ELF-1 (cell line): Measurements from ENCODE around the gene GBX1.
A peak's percentile ranks its signal among the peaks of the same experiment; 100 is the strongest.

Experiments
- DNase-seq: peaks from one replicate; pipeline ENCODE4 v3.0.0-alpha.2; 2016; ENCODE audit warnings: low read depth, low spot score

The GBX1 gene

DNA sequence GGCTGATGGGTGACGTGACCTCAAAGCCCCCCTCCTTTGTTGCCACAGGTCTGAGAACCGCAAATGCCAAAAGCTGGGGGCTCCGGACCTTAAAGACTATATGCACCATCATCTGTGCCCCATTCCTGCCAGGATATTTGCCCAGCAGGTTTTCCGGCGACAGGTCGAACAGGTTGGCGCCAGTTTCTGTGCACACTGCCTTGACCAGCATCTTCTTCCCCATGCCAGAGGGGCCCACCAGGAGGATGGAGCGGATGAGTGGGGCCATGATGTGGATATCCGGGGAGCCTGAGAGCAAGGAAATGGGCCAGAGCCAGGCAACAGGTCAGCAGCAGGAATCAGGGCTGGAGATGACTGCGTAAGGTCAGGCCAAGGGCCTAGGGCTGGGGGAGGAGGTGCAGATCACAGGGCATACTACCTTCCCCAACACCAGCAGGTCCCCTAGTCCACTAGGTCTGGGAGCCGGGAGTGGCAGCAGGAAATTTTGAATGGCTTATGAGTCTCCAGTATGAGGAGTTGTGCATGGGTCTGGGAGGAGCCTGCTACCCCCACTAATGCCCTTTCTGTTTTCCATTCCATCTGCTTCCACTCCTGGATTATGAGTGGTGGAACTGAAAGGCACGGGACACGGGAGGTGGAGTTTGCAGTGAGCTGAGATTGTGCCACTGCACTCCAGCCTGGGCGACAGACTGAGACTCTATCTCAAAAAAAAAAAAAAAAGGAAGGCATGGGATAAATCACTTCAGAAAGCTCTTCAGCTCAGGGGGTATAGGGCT, 25.9 kb upstream of the GBX1 start:
- no peak for DNase-seq

DNA sequence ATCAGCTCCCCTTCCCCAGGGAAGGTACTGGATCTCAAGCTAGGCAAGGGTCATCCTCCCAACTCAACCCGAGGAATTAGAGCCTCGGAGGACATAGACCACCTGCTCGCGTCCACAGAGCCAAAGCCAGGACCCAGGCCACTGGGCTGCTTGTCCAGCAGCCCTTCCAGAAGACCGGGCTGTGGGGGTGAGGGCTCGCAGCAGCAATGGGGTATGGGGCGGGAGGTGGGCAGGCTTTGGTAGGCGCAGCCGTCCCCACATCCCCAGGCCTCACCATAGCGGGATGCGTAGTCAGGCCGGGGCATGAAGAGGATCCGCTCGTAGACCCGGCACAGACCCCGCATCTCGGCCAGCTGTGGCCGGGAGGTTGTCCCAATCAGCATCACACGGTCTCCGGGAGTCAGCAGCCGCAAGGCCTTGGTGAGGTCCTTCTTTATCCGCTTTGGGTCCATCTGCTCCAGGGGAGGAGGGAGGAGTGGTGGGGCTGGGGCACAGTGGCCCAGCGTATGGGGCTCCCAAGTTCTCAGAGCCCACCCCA, 24.6 kb upstream of the GBX1 start:
- DNase-seq, result no peak

DNA sequence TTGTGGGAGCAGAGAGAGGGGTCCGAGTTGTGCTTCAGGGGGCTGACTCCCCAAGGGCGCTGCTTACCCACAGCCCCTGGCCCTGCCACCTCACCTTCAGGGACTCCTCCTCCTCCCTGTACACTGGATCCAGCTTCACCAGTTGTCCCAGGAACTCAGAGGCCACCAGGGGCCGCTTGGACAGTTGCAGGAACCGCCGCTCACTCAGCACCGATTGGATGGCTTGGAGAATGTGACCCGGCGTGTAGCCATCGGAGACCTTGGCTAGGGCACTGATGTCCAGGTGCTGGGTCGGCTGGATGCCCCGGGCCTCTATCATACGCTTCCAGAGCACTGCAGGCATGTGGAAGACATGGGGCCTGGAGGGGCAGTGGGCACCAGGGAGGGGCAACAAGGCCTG, 24.1 kb upstream of the GBX1 start:
- no peak for DNase-seq

DNA sequence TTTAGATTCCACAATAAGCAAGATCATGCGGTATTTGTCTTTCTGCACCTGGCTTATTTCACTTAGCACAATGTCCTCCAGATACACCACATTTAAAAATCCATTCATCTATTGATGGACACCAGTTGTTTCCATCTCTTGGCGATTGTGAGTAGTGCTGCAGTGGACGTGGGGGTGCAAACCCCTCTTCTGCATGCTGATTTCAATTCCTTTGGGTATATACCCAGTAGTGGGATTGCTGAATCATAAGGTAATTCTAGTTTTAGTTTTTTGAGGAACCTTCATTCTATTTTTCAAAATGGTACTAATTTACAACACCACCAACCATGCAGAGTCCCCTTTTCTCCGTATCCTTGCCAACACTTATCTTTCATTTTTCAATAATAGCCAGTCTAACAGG, 21.5 kb upstream of the GBX1 start:
- DNase-seq, result no peak

DNA sequence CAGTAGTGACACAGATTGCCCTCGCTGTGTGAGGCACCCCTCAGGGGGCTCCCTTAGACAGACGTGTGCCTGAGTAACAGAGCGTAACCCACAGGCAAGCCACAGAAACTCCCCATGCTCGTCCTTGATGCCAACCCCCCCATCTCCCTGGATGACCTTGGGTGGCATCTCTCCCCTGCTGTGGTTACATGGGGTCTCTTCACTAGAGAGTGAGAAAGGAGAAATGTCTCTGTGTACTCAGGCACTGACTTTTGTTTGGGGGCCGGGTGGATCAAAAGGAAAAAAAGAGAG, 20.7 kb upstream of the GBX1 start:
- no peak for DNase-seq

DNA sequence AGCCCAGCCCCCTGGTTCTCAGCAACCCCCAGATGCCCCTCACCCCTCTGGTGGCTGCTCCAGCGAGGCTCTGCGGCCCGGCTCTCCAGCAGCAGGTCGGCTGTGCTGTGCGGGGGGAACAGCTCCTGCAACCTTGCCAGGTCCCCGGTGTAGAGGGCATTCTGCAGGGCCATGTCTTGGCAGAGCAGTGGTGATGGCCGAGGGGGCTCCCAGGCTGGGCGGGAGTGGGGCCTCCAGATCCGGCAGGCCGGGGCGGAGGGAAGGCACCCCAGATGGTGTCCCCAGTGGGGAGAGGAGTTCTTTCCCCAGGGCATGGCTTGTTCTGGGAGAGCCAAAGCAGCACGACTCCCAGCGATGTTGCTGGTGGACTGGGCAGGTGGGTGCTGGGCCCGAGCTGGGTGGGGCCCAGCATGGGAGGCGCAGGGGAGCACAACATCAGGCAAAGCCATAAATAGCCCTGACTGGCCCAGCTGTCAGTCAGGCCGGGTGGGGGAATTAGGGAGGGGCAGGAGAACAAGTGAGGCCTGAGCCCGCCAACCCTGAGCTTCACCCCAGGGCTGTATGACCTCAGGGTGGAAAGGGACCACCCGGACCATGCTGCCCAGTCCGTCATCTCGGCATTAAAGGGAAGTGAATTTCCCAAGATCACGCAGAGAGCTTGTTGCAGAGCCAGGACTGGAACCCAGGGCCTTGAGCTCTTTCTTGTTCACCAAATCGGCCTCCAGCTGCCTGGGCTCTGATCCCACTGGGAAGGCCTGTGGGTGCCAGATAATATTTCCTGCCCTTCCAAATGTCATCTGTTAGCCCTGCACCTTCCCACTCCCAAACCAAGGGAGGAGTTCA, 20.1 kb upstream of the GBX1 start:
- DNase-seq, result no peak

DNA sequence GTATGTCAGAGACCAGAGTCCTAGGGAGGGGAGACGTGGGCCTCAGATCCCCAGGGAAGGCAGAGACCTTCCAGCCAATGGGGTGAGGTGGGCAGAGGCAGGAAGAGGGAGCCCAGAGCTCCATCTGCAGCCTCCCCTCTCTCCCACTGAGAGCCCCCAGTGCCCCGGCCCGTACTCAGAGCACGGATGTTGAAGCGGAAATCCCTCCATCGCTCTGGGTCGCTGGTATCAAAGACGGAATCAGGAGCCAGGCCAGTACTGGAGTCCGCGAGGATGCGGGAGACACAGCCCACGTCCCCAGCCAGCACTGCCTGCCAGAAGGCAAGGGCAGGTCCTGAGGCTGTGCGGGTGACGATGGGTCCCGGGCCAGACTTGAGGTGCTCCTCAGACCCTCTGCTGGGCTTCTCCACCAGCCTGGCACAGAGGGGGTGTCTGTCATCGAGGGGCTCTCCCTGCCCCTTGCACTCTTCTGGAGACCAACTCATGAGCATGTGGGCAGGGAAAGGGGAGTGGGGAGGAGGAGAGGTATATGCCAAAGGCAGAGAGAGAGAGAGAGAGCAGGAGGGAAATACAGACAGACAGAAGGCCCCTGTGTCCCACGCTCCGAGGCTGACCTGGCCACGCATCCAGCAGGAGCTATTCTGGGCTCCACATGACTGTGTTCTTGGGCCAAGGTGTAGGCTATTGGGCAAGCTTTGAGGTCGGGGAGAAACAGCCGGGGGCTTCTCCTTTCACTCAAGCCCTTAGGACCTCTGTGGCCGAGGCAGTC, 19.3 kb upstream of the GBX1 start, which contains the start of gene ASB10:
TSS of gene ASB10 (minus strand) at position 611 of the 769 bp plus-strand sequence. CDS start at position 491, 120 bp downstream.
- DNase-seq, result no peak

DNA sequence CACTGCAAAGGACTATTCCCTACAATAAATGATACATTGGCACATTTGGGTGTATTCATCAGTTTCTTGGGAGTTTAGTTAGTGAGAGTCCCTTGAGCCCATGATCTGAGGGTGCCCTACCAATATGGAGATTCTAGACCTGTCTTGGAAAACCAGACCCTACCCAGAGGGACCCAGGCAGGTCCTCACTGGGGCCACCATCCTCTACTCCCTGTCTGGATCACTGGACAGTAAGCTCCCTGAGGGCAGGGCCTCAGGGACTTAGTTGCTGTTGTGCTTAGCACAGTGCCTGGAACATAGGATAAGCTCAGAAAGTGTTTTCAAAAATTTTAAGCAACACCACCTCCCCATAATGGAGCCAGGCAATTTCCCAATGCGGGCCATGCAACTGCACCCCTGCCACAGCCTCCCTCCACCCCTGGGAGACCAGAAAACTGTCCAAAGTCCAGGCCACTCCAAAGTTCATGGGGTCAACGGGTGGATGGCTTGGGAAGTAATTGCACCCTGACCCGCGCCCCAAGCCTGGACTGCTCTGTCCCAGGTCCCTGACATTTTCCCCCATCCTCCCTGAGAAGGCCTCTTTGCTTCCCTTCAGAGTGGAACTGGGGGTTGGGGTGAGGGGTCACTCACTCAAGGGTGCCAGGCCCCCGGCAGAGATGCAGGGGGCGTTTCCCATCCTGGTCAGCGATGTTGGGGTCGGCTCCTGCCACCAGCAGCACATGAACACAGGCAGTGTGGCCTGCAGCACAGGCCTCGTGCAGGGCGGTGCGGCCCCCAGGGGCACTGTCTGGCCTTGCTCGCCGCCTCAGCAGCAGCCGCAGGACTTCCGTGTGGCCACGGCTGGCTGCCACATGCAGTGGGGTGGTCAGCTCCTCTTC, 18.5 kb upstream of the GBX1 start:
- no peak for DNase-seq

DNA sequence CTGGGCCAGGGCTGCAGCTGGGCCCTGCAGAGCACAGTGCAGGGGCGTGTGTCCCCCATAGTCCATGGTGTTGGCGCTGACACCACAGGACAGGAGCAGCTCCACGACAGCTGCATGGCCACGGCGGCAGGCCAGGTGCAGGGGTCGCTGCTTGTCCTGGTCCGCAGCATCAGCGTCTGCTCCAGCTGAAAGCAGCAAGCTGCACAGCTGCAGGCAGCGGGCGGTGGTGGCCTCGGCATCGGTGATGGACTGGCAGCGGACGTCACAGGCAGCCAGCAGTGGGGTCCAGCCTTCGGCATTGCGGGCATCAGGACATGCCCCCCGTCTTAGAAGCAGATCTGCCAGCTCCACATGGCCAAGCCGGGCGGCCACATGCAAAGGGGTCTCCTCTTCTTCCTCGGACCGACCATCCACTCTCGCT, 13.5 kb upstream of the GBX1 start:
- no peak for DNase-seq

DNA sequence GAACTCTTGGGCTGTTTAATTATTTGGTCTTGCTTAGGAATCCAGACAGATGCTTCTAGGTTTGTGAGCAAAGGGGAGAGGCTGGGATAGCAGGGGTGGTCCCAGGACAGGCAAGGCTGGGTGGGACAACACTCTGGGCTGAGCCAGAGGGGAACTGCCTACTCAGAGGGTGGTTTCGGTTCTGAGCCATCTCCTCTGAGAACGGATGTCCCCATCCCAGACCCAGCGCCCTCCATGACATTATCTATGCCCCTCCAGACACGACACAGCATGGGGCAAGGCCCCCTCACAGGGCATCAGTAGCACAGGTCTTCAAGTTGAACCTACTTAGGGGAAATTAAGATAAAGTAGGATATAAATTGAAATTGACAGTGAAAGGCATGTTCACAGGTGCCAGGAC, 12.5 kb upstream of the GBX1 start:
- DNase-seq, result no peak

DNA sequence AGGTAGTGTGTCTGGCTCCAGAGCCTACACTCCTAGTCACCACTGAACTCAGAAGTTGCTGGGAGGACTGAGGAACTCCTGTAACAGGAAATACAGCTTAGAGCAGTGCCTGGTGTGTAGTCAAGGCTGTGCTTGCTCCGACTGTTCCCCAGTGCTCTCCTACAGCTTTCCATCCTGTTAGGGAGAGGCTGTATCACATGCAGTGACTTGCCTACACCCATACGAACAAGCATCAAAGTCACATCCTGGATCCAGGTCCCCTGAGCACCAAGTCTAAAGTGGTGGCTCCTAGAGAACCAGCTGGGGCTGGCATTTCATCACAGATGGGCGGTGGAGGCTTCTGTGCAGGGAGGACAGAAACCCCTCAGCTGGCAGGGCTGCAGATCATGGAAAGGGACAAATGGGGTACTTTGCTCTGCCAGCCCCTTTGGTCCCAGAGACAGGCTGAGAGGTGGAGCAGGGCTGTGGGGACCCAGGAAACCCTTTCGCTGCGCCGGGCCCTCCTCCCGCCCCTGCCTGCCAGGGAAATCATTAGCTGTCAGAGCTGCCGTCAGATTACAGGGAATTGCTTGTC, 11.9 kb upstream of the GBX1 start:
- DNase-seq, result no peak

DNA sequence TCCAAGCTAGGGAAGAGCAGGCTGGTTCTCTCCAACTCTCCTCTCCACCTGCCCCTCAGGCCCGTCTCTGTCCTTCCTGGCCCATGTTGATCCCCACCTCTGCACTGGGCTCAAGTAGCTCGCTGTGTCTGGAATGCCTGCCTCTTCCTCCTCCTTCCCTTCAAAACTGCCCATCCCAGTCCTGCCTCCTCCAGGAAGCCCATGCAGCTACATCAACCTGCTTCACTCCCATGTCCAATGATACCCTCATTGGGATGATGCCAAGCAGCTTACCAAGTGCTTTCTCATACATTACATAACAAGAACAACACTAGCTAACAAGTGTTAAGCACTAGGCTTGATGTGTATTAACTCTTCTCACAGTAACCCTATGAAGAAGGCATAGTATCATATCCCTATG, 11.3 kb upstream of the GBX1 start:
- DNase-seq, result no peak

DNA sequence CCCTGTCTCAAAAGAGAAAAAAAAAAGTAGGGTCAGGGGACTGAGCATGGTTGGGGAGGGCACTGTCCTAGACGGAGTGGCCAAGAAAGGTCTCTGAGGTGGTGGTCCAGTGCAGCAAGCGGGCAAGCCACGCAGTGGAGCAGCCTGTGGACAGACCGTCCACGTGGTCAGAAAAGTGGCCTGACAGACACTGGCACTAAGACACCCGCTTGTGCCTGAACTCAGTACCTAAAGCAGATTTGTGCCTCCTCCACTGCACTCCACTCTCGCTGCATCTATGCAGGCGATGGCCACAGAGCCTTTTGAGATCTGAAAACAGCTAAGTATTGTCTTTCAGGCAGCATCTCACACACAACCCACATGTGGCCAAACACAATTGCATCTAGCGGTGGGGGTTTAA, 10.7 kb upstream of the GBX1 start:
- no peak for DNase-seq

DNA sequence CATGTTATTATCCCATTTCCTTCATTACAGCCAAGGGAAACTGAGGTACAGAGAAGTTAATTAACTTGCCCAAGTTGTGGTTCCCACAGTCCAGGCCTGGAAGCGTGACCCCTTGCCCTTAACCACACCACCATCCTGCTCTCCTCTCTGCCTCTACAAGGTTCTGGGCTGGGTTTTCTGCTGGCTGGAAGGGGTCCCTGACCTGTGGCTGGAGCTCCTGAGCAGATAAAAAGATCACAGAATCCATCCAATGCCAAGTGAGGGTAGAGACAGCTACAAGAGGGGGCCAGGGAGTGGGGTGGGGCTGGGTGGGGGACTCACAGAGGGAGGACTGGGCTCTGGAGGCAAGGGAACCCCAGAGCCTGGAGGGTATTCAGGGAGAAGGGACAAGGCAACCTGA, 9.8 kb upstream of the GBX1 start:
- DNase-seq, result no peak

DNA sequence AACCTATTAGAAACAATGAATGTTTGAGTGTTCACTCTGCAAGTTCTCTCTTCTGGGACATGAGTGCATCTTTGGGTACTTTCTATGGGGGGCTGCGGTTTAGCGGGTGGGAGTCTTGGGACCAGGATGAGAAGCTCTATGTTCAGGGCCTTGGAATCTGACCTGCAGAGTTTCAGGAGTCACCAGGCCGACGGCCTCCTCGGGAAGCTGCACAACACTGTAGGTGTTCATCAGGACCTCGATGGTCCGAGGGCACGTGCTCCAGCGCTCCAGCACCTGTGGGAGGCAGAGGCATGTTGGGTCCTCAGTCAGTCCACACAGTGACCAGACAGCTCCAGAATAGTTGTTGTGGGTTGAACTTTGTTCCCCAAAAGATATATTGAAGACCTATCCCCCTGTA, 8.9 kb upstream of the GBX1 start:
- no peak for DNase-seq

DNA sequence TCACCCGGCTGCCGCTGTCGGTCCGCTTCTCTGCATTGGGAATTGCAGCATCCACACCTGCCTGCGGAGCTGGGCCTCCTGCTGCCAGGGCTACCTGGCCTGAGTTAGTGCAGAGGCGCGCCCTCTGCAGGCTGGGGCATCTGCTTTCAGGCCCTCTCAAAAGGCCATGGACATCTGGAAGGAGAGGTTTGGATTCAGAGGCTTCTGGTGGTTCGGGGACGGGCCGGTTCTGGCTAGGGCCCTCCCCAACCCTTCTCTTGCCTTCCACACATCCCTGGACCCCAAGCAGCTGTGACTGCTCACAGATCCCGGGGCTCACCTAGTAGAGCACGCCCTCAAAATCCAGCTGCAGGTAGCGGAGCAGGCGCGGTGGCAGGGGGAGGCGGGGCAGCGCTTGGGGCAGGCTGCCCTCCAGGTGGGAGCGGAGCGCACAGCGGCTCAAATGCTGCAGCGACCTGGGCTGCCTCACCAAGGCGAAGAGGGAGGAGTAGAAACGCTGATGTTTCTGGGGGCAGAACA, 8.4 kb upstream of the GBX1 start:
- peak; percentile 29 for DNase-seq

DNA sequence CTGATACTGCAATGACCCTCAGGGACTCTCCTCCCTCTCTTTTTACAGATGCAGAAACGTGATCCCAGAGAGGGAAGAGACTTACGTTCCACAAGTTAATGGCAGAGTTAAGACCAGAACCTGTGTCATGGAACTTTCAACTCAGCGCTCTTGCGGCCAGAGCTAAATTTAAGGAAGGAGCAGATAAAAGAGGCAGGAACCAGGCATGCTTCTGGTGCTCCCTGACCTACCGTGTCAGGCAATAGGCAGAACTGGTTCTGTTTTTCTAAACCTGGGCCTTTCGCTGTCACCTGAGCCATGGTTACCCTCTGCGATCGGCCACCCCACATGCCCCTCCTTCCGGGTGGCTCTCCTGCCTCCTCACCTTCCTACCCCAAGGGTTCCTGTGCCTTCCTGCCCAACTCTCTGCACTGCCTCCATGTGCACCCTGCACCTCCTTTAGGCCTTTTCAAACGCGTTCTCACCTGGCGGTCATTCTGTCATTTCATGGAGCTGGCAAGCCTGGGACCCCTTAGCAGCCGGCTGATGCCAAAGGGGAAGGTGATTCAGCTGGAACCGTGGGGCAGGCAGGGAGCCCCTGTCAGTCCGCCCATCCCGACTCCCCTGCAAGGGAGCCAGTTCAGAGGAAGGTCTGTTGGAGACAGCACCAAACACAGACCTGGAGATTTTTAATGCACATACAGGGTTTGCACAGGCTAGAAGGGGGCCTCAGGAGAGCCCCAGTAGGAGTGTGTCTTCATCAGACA, 7.7 kb upstream of the GBX1 start:
- no peak for DNase-seq

DNA sequence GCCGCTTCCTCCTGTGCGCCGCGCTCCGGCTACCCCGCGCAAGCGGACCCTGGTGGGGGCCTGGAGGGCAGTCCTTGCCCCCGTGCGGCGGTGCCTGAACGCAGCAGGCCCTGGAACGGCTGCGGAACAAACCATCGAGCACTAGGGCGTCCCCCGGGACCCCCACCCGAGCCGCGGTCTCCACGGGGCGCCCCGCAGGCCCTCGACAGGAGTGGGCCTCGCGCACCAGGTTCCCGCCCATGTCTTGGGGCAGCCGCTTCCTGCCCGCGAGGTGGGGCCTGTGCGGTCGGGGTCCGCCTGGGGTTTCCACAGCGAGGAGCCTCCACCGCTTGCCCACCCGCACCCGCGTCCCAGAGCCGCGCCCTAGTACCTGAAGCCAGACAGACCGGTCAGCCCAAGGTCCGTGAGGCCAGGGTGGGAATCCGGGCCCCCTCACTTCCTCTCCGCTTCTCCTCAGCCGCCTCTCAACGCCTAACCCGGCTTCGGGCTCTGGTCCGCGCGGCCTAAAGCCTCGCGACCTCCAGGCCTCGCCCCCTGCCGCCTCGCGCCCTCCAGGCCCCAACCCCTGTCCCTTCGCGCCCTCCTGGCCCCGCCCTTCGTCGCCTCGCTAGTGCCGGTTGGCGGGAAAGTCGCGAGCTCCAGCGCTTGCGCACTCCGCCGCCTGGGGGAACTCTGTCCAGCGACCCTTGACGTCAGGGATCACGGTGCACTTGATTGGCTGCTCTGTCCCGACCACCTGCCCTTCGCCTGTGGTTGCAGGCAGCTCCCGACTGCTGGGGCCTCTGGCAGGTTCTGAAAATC, 7.0 kb upstream of the GBX1 start:
- DNase-seq, result peak; percentile 89
